Measurements from ENCODE around the gene CELSR2.
A peak's percentile ranks its signal among the peaks of the same experiment; 100 is the strongest.

CELSR2 gene

DNA sequence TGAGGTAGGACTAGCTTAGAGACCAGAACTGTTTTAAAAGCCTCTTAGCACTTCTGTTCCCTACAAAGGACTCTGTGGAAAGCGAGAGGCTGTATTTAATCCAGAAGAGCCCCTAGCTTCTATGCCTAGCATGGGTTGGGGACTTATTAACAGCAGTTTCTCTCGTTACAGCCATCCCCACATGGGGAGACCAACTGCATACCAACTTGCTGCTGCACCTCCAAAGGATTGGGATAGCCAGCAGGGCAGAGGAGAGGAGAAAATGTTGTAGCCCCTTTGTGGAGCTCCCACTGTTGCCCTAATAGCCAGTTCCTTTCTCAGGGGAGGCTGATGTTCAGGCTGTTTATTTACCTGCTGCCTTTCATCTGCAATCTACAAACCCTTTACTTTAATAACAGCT, 11.0 kb upstream of the CELSR2 start:
- TF ChIP-seq MYC (IDR thresholded peaks at IDR 0.05; ENCODE audit: low read depth, low read length) (no peak), CTCF (IDR thresholded peaks at IDR 0.05; ENCODE audit: low read depth, low read length) (no peak), POLR2A (IDR thresholded peaks at IDR 0.05; ENCODE audit: extremely low read depth, insufficient read length) (no peak)
- TF ChIP-seq, protein P1, sequence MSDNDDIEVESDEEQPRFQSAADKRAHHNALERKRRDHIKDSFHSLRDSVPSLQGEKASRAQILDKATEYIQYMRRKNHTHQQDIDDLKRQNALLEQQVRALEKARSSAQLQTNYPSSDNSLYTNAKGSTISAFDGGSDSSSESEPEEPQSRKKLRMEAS (IDR thresholded peaks at IDR 0.05; ENCODE audit: low read depth, low read length), result no peak
- DNase-seq (ENCODE audit: low read depth), result no peak
- no peak overlapping the region for H3K4me3 ChIP-seq (ENCODE audit: low read depth, low read length)

DNA sequence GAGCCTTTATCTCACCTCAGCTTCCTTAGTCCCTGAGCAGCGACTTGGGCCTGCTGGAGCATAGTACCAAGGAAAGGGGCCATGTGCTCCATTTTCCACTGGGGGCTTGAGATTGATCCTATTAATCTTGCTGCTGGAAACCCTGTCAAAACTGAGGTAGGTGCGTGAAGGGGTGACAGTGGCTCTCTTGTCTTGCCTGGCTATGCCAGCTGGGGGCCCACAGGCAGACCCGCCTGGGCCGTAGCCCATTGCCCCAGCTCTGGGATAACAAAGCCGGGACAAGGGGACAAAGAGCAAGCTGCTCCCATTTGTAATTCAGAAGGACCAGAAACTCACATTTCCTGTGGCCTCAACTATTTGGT, 10.3 kb upstream of the CELSR2 start:
- no peak for DNase-seq (ENCODE audit: low read depth)
- no peak overlapping the region for H3K4me3 ChIP-seq (ENCODE audit: low read depth, low read length)
- TF ChIP-seq, protein P1 (IDR thresholded peaks at IDR 0.05; ENCODE audit: low read depth, low read length), result no peak
- TF ChIP-seq CTCF (IDR thresholded peaks at IDR 0.05; ENCODE audit: low read depth, low read length) (no peak), POLR2A (IDR thresholded peaks at IDR 0.05; ENCODE audit: extremely low read depth, insufficient read length) (no peak), MYC (IDR thresholded peaks at IDR 0.05; ENCODE audit: low read depth, low read length) (no peak)

DNA sequence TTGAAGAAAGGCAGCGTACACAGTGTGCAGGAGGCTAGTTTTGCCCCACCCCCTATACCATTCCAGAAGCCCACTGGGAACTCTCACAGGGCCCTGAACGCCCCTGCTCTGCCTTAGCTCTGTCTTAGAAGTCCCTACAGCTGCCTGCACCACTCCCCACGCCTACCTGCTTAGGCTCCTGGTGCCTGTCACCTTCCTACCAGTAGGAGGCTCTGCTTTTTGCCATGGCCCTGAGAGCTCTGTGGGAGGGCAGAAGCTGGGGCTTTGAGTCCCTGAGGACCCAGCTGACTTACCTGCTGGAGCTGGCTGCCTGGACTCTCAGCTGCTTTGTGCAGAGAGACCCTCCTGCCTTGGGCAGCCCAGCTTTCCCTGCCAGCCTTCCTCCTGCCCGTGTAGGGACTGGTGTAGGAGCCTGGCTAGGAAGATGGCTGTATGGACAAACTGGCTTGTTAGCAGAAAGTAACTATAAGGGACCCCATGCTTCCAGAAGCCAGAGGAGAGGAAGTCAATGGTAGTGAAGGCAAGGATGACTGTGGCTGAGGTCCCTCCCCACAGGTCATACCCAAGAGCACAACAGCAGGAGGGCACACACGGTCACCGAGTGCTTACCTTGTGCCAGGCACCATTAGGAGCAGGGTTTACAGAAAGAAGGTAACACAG, 9.8 kb upstream of the CELSR2 start:
- H3K4me3 ChIP-seq (ENCODE audit: low read depth, low read length), result no peak overlapping the region
- TF ChIP-seq, protein P1 (IDR thresholded peaks at IDR 0.05; ENCODE audit: low read depth, low read length), result no peak
- TF ChIP-seq CTCF (IDR thresholded peaks at IDR 0.05; ENCODE audit: low read depth, low read length), result peak; percentile 53
- no peak for TF ChIP-seq POLR2A (IDR thresholded peaks at IDR 0.05; ENCODE audit: extremely low read depth, insufficient read length)
- TF ChIP-seq MYC (IDR thresholded peaks at IDR 0.05; ENCODE audit: low read depth, low read length), result no peak
- DNase-seq (ENCODE audit: low read depth), result peak; percentile 52

- DNase-seq (ENCODE audit: low read depth), result peak; percentile 40
- TF ChIP-seq MYC (IDR thresholded peaks at IDR 0.05; ENCODE audit: low read depth, low read length), result no peak
- no peak for TF ChIP-seq POLR2A (IDR thresholded peaks at IDR 0.05; ENCODE audit: extremely low read depth, insufficient read length)
- TF ChIP-seq, protein P1 (IDR thresholded peaks at IDR 0.05; ENCODE audit: low read depth, low read length), result no peak
- no peak for TF ChIP-seq CTCF (IDR thresholded peaks at IDR 0.05; ENCODE audit: low read depth, low read length)
- no peak overlapping the region for H3K4me3 ChIP-seq (ENCODE audit: low read depth, low read length)
Observed at GRCh38 chr1:109240158-109241152, 8.9 kb upstream of the CELSR2 start.

DNA sequence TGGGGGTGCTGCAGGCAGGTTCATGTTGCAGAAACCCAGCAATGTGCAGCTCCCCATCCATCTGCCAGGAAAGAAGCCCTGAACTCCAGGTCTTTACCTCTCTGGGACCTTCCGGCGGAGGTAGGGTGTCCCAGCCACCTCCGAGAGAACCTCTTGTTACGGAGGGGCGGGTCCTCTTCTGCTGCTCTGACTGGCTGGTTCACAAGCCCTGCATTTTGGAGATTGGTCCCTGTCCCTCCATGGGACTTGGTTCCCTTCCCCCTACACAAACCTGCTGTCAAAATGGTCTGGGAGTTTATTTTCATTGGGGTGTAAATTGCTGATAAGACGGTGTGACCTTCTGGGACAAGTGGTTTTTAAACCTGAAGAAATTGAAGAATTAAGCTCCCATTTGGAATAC, 8.0 kb upstream of the CELSR2 start:
- no peak overlapping the region for H3K4me3 ChIP-seq (ENCODE audit: low read depth, low read length)
- DNase-seq (ENCODE audit: low read depth), result no peak
- TF ChIP-seq, protein P1 (IDR thresholded peaks at IDR 0.05; ENCODE audit: low read depth, low read length), result no peak
- TF ChIP-seq MYC (IDR thresholded peaks at IDR 0.05; ENCODE audit: low read depth, low read length) (no peak), CTCF (IDR thresholded peaks at IDR 0.05; ENCODE audit: low read depth, low read length) (no peak), POLR2A (IDR thresholded peaks at IDR 0.05; ENCODE audit: extremely low read depth, insufficient read length) (no peak)

Measured in NB4 (cell line).